Measurements from ENCODE around the gene TOPAZ1. TPM values are rescaled to one million over a fixed set of nuclear protein-coding genes. Genes with fewer than 3 reads are reported as not detected.

Gene TOPAZ1
- polyA plus RNA-seq, 2 of the 4 experiments (the other 2 are of a cell fraction): not detected

- ATAC-seq: no peak
- CTCF ChIA-PET: interaction anchor here (1.0 kb wide), 1 partner anchor 1270 kb away, joined by 3 read pairs; no protein-coding TSS in a partner anchor
- no peak for FAIRE-seq
- no peak overlapping the region for H3K4me3 ChIP-seq
- no peak overlapping the region for H3K4me2 ChIP-seq
- no peak overlapping the region for H3K27ac ChIP-seq
- TF ChIP-seq RNF2 (IDR thresholded peaks at IDR 0.05; ENCODE audit: borderline replicate concordance, low read depth) (no peak), EHF (CRISPR knock-in tag; IDR thresholded peaks at IDR 0.05) (no peak), PHF8 (IDR thresholded peaks at IDR 0.05; ENCODE audit: borderline replicate concordance, low read depth) (no peak), HOXA7 (CRISPR knock-in tag; IDR thresholded peaks at IDR 0.05) (no peak), ZSCAN20 (CRISPR knock-in tag; IDR thresholded peaks at IDR 0.05) (no peak), TP53 (CRISPR knock-in tag; IDR thresholded peaks at IDR 0.05) (no peak), ATOH8 (CRISPR knock-in tag; IDR thresholded peaks at IDR 0.05; ENCODE audit: low read depth) (no peak), EHMT2 (IDR thresholded peaks at IDR 0.05; ENCODE audit: low read depth) (no peak), ZNF302 (CRISPR knock-in tag; IDR thresholded peaks at IDR 0.05) (no peak), JUNB (IDR thresholded peaks at IDR 0.05) (no peak), JUN (IDR thresholded peaks at IDR 0.05) (no peak), CBX2 (IDR thresholded peaks at IDR 0.05; ENCODE audit: borderline replicate concordance, low read depth) (no peak), BCL3 (IDR thresholded peaks at IDR 0.05) (no peak), USF2 (IDR thresholded peaks at IDR 0.05) (no peak), POLR2AphosphoS2 (conservative IDR thresholded peaks at IDR 0.05; ENCODE audit: low read length) (no peak), RFX5 (IDR thresholded peaks at IDR 0.05) (no peak), NPAS2 (CRISPR knock-in tag; IDR thresholded peaks at IDR 0.05; ENCODE audit: borderline replicate concordance) (no peak), KDM5A (IDR thresholded peaks at IDR 0.05) (no peak)
- TF ChIP-seq, protein P1, sequence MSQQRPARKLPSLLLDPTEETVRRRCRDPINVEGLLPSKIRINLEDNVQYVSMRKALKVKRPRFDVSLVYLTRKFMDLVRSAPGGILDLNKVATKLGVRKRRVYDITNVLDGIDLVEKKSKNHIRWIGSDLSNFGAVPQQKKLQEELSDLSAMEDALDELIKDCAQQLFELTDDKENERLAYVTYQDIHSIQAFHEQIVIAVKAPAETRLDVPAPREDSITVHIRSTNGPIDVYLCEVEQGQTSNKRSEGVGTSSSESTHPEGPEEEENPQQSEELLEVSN (IDR thresholded peaks at IDR 0.05; ENCODE audit: borderline replicate concordance, low read depth): no peak
- POLR2A ChIA-PET: no interaction called here
- 24% methylated on average over 1 of the region's 1 CpG for WGBS (ENCODE audit: missing lambda C conversion rate)
- no peaks in the 10 kb centered on the region for H3K4me1 ChIP-seq
- no peak for DNase-seq (ENCODE audit: low read depth in 1 of 2, low spot score in 1 of 2)
- H3K9me3 ChIP-seq: no peaks in the 10 kb centered on the region
These were observed 9.3 kb upstream of the TOPAZ1 start for GRCh38 chr3:44232407-44232806.

- TF ChIP-seq CBX8 (IDR thresholded peaks at IDR 0.05): no peak
- no peak for TF ChIP-seq HMGXB4 (CRISPR knock-in tag; IDR thresholded peaks at IDR 0.05; ENCODE audit: borderline replicate concordance)
- TF ChIP-seq SMC3 (IDR thresholded peaks at IDR 0.05): no peak
- no peak for TF ChIP-seq CHD4 (IDR thresholded peaks at IDR 0.05; ENCODE audit: borderline replicate concordance)
- TF ChIP-seq JUN (IDR thresholded peaks at IDR 0.05): no peak
- TF ChIP-seq MAFK (IDR thresholded peaks at IDR 0.05; ENCODE audit: partially characterized antibody): no peak
- Histone ChIP-seq H3K27ac (no peak overlapping the region), H3K4me1 (no peaks in the 10 kb centered on the region), H3K4me3 (no peak overlapping the region), H3K9me3 (no peaks in the 10 kb centered on the region), H3K4me2 (no peak overlapping the region)
- 75% methylated on average over 5 of the region's 6 CpGs for WGBS (ENCODE audit: missing lambda C conversion rate)
- POLR2A ChIA-PET: interaction anchor here (0.6 kb wide), 1 partner anchor 10 kb away, joined by 6 read pairs; no protein-coding TSS in a partner anchor
- FAIRE-seq: no peak
- no peak for DNase-seq (ENCODE audit: low read depth in 1 of 2, low spot score in 1 of 2)
- no peak for ATAC-seq
- CTCF ChIA-PET: interaction anchor here (0.6 to 1.6 kb wide), 3 partner anchors 466 to 1453 kb away, joined by 3 read pairs; no protein-coding TSS in a partner anchor
These were observed 6.9 kb upstream of the TOPAZ1 start for GRCh38 chr3:44234648-44235268.

Measured in A549 (cell line).